ENCODE results near the gene PLEKHG1. TPM values are rescaled to one million over a fixed set of nuclear protein-coding genes. Genes with fewer than 3 reads are reported as not detected.

The PLEKHG1 gene
- total and polyA plus RNA-seq, 4 experiments from 2014 or later: 1.2 to 3.9 (median 2.5) TPM

- H3K36me3 ChIP-seq (ENCODE audit: insufficient read depth, low read length): no peaks in the 10 kb centered on the region
- ChIA-PET CTCF (ENCODE audit: partially characterized antibody) (no interaction called here), POLR2A (ENCODE audit: partially characterized antibody) (no interaction called here)
- intact Hi-C loops (cut with micrococcal nuclease): no loop called here
- H3K27me3 ChIP-seq (ENCODE audit: insufficient read depth, low read length): no peaks in the 10 kb centered on the region
- Mint-ChIP-seq H3K9me3 (peaks cover 0 to 3% (median 0%) of the 10 kb centered on the region in 8 donors), H3K36me3 (no peaks in the 10 kb centered on the region), H3K4me3 (no peak overlapping the region), H3K27me3 (peaks cover 5% of the 10 kb centered on the region in 2 donors), H3K27ac (no peak overlapping the region), H3K4me1 (peaks cover 16 to 35% (median 29%) of the 10 kb centered on the region in 4 donors)
- no peaks in the 10 kb centered on the region for H3K9me3 ChIP-seq (ENCODE audit: control insufficient read depth in 1 of 2, low read length in 2 of 2)
- DNase-seq: no peak
- H3K4me3 ChIP-seq (ENCODE audit: low read length in 2 of 2): no peak overlapping the region
- H3K27ac ChIP-seq (ENCODE audit: low read depth, low read length): no peak overlapping the region
- H3K4me1 ChIP-seq (ENCODE audit: insufficient read depth, low read length): peaks cover 30% of the 10 kb centered on the region
Observed at GRCh38 chr6:150627154-150627553, 27.5 kb downstream of the PLEKHG1 start.

- ChIA-PET CTCF (ENCODE audit: partially characterized antibody) (no interaction called here), POLR2A (ENCODE audit: partially characterized antibody) (no interaction called here)
- no peak for DNase-seq
- Histone ChIP-seq H3K4me1 (ENCODE audit: insufficient read depth, low read length) (peaks cover 31% of the 10 kb centered on the region), H3K27me3 (ENCODE audit: insufficient read depth, low read length) (no peaks in the 10 kb centered on the region), H3K36me3 (ENCODE audit: insufficient read depth, low read length) (no peaks in the 10 kb centered on the region), H3K4me3 (ENCODE audit: low read length in 2 of 2) (no peak overlapping the region), H3K9me3 (ENCODE audit: control insufficient read depth in 1 of 2, low read length in 2 of 2) (no peaks in the 10 kb centered on the region), H3K27ac (ENCODE audit: low read depth, low read length) (no peak overlapping the region)
- peaks cover 21 to 37% (median 32%) of the 10 kb centered on the region in 4 donors for H3K4me1 Mint-ChIP-seq
- intact Hi-C loops (cut with micrococcal nuclease): no loop called here
- no peak overlapping the region for H3K4me3 Mint-ChIP-seq
- no peaks in the 10 kb centered on the region for H3K36me3 Mint-ChIP-seq
- H3K27me3 Mint-ChIP-seq: peaks cover 5% of the 10 kb centered on the region in 2 donors
- no peak overlapping the region for H3K27ac Mint-ChIP-seq
- H3K9me3 Mint-ChIP-seq: peaks cover 0 to 3% (median 0%) of the 10 kb centered on the region in 8 donors
Observed at GRCh38 chr6:150627585-150628025, 27.9 kb downstream of the PLEKHG1 start.

- CTCF ChIA-PET (ENCODE audit: partially characterized antibody): no interaction called here
- Mint-ChIP-seq H3K27ac (no peak overlapping the region), H3K27me3 (peaks cover 6 to 9% of the 10 kb centered on the region in 2 donors), H3K36me3 (no peaks in the 10 kb centered on the region), H3K4me1 (peaks cover 24 to 39% (median 35%) of the 10 kb centered on the region in 4 donors), H3K9me3 (peaks cover 0 to 5% (median 0%) of the 10 kb centered on the region in 8 donors), H3K4me3 (no peak overlapping the region)
- Histone ChIP-seq H3K27me3 (ENCODE audit: insufficient read depth, low read length) (no peaks in the 10 kb centered on the region), H3K27ac (ENCODE audit: low read depth, low read length) (no peak overlapping the region), H3K4me3 (ENCODE audit: low read length in 2 of 2) (no peak overlapping the region), H3K4me1 (ENCODE audit: insufficient read depth, low read length) (peaks cover 30% of the 10 kb centered on the region), H3K9me3 (ENCODE audit: control insufficient read depth in 1 of 2, low read length in 2 of 2) (no peaks in the 10 kb centered on the region), H3K36me3 (ENCODE audit: insufficient read depth, low read length) (no peaks in the 10 kb centered on the region)
- no peak for DNase-seq
- POLR2A ChIA-PET (ENCODE audit: partially characterized antibody): no interaction called here
- intact Hi-C loops (cut with micrococcal nuclease): no loop called here
Observed at GRCh38 chr6:150628908-150629307, 29.2 kb downstream of the PLEKHG1 start.

GRCh38 chr6:150631283-150631983 lies 31.7 kb downstream of the PLEKHG1 start:
- peaks cover 0 to 2% (median 0%) of the 10 kb centered on the region in 8 donors for H3K9me3 Mint-ChIP-seq
- intact Hi-C loops (cut with micrococcal nuclease): no loop called here
- H3K4me3 ChIP-seq (ENCODE audit: low read length in 2 of 2): no peak overlapping the region
- peaks cover 4 to 5% of the 10 kb centered on the region in 2 donors for H3K27me3 Mint-ChIP-seq
- H3K36me3 ChIP-seq (ENCODE audit: insufficient read depth, low read length): no peaks in the 10 kb centered on the region
- POLR2A ChIA-PET (ENCODE audit: partially characterized antibody): no interaction called here
- H3K27ac ChIP-seq (ENCODE audit: low read depth, low read length): no peak overlapping the region
- H3K4me1 ChIP-seq (ENCODE audit: insufficient read depth, low read length): peaks cover 43% of the 10 kb centered on the region
- H3K27me3 ChIP-seq (ENCODE audit: insufficient read depth, low read length): no peaks in the 10 kb centered on the region
- no peak for DNase-seq
- no peaks in the 10 kb centered on the region for H3K36me3 Mint-ChIP-seq
- peaks cover 26 to 50% (median 40%) of the 10 kb centered on the region in 4 donors for H3K4me1 Mint-ChIP-seq
- no peaks in the 10 kb centered on the region for H3K9me3 ChIP-seq (ENCODE audit: control insufficient read depth in 1 of 2, low read length in 2 of 2)
- CTCF ChIA-PET (ENCODE audit: partially characterized antibody): interaction anchor here (1.2 kb wide), 1 partner anchor 12 kb away, joined by 3 read pairs; no protein-coding TSS in a partner anchor
- H3K27ac Mint-ChIP-seq: peak overlapping the region in 4 of 7 donors; percentile 7 to 60 (median 26)
- peak overlapping the region in 6 of 8 donors; percentile 10 to 63 (median 48) for H3K4me3 Mint-ChIP-seq

- intact Hi-C loops (cut with micrococcal nuclease): no loop called here
- ChIA-PET POLR2A (ENCODE audit: partially characterized antibody) (no interaction called here), CTCF (ENCODE audit: partially characterized antibody) (no interaction called here)
- Mint-ChIP-seq H3K4me1 (peaks cover 26 to 50% (median 40%) of the 10 kb centered on the region in 4 donors), H3K27ac (peak overlapping the region in 5 of 7 donors; percentile 18 to 83 (median 53)), H3K9me3 (peaks cover 0 to 2% (median 0%) of the 10 kb centered on the region in 8 donors), H3K36me3 (no peaks in the 10 kb centered on the region), H3K4me3 (peak overlapping the region in 7 of 8 donors; percentile 74 to 88 (median 84)), H3K27me3 (peaks cover 4 to 5% of the 10 kb centered on the region in 2 donors)
- Histone ChIP-seq H3K36me3 (ENCODE audit: insufficient read depth, low read length) (no peaks in the 10 kb centered on the region), H3K27me3 (ENCODE audit: insufficient read depth, low read length) (no peaks in the 10 kb centered on the region), H3K4me3 (ENCODE audit: low read length in 2 of 2) (peak overlapping the region in 1 of 2 donors; percentile 41), H3K9me3 (ENCODE audit: control insufficient read depth in 1 of 2, low read length in 2 of 2) (no peaks in the 10 kb centered on the region), H3K27ac (ENCODE audit: low read depth, low read length) (peak overlapping the region; percentile 60), H3K4me1 (ENCODE audit: insufficient read depth, low read length) (peaks cover 43% of the 10 kb centered on the region)
- no peak for DNase-seq
Observed at GRCh38 chr6:150631984-150632642, 32.4 kb downstream of the PLEKHG1 start.

- H3K9me3 Mint-ChIP-seq: peaks cover 0 to 2% (median 0%) of the 10 kb centered on the region in 8 donors
- intact Hi-C loops (cut with micrococcal nuclease): no loop called here
- H3K4me3 Mint-ChIP-seq: peak overlapping the region; percentile 74 to 88 (median 84)
- ChIA-PET CTCF (ENCODE audit: partially characterized antibody) (interaction anchor here (0.9 to 1.2 kb wide), 2 partner anchors 29 to 35 kb away, joined by 3 read pairs; no protein-coding TSS in a partner anchor), POLR2A (ENCODE audit: partially characterized antibody) (interaction anchor here (0.9 kb wide), 1 partner anchor 23 kb away, joined by 3 read pairs; no protein-coding TSS in a partner anchor)
- no peaks in the 10 kb centered on the region for H3K36me3 Mint-ChIP-seq
- H3K27me3 ChIP-seq (ENCODE audit: insufficient read depth, low read length): no peaks in the 10 kb centered on the region
- no peaks in the 10 kb centered on the region for H3K36me3 ChIP-seq (ENCODE audit: insufficient read depth, low read length)
- H3K4me1 ChIP-seq (ENCODE audit: insufficient read depth, low read length): peaks cover 43% of the 10 kb centered on the region
- H3K27me3 Mint-ChIP-seq: peaks cover 4 to 5% of the 10 kb centered on the region in 2 donors
- H3K4me3 ChIP-seq (ENCODE audit: low read length in 2 of 2): peak overlapping the region in 1 of 2 donors; percentile 41
- peak overlapping the region; percentile 44 to 86 (median 79) for H3K27ac Mint-ChIP-seq
- DNase-seq: peak in 1 of 5 donors; percentile 15
- peaks cover 26 to 50% (median 42%) of the 10 kb centered on the region in 4 donors for H3K4me1 Mint-ChIP-seq
- H3K27ac ChIP-seq (ENCODE audit: low read depth, low read length): peak overlapping the region; percentile 60
- H3K9me3 ChIP-seq (ENCODE audit: control insufficient read depth in 1 of 2, low read length in 2 of 2): no peaks in the 10 kb centered on the region
Observed at GRCh38 chr6:150632785-150633485, 33.2 kb downstream of the PLEKHG1 start.
